ENCODE measurements around the gene PODXL. TPM values are rescaled to one million over a fixed set of nuclear protein-coding genes. Genes with fewer than 3 reads are reported as not detected.

The PODXL gene
- total RNA-seq, 1 experiment from 2014 or later: 37.5 TPM

GRCh38 chr7:131527456-131527855 is 29.0 kb downstream of the PODXL start:
- DNase-seq (ENCODE audit: low read depth, low spot score) (no peak), ATAC-seq (no peak)
- CTCF ChIA-PET: no interaction called here
- no peaks in the 10 kb centered on the region for H3K9me3 ChIP-seq (ENCODE audit: control insufficient read depth in 1 of 2, insufficient read depth in 1 of 2, low read depth in 1 of 2, low read length in 2 of 2)
- TF ChIP-seq ATF3 (IDR thresholded peaks at IDR 0.05) (no peak), CTCF (IDR thresholded peaks at IDR 0.05 in 2 of 3, conservative IDR thresholded peaks at IDR 0.05 in 1 of 3; ENCODE audit: borderline replicate concordance in 1 of 3, insufficient read depth in 1 of 3, low read depth in 2 of 3, low read length in 2 of 3) (no peak), FOSL1 (IDR thresholded peaks at IDR 0.05; ENCODE audit: low read depth) (no peak), POLR2AphosphoS5 (IDR thresholded peaks at IDR 0.05; ENCODE audit: low read depth, low read length) (no peak), RAD21 (IDR thresholded peaks at IDR 0.05; ENCODE audit: low read depth) (no peak), SRF (IDR thresholded peaks at IDR 0.05; ENCODE audit: low read depth) (no peak), YY1 (IDR thresholded peaks at IDR 0.05; ENCODE audit: extremely low read depth, insufficient replicate concordance, low read depth, low read length) (no peak)
- POLR2A ChIA-PET: interaction anchor here (0.8 kb wide), 1 partner anchor 11 kb away, joined by 3 read pairs; no protein-coding TSS in a partner anchor
- H3K4me2 ChIP-seq (ENCODE audit: low read length): no peak overlapping the region
- H3K9ac ChIP-seq (ENCODE audit: low read length): no peak overlapping the region
- no peak overlapping the region for H3K4me3 ChIP-seq (replicated peaks in 1 of 2; ENCODE audit: low read depth in 1 of 2, low read length in 2 of 2)
- RAD21 ChIA-PET (ENCODE audit: low non-redundant PET in 1 of 2, low total read pairs in 2 of 2, uncharacterized antibody in 2 of 2, unreplicated experiment in 2 of 2): no interaction called here
- no peaks in the 10 kb centered on the region for H4K20me1 ChIP-seq (ENCODE audit: insufficient read depth)
- no peak overlapping the region for H3K27ac ChIP-seq (ENCODE audit: low read depth, low read length)
- intact Hi-C loops (cut with micrococcal nuclease): no loop called here
- no peak overlapping the region for H2AFZ ChIP-seq (ENCODE audit: low read depth, low read length, poor library complexity, severe bottlenecking)
- H3K9me2 ChIP-seq (ENCODE audit: insufficient read depth): no peaks in the 10 kb centered on the region
- no TSS peak for BruUV-seq (replicated peaks)
- peaks cover 7 to 8% of the 10 kb centered on the region in 2 experiments; a peak in 2 of 4 replicates for H3K4me1 ChIP-seq (ENCODE audit: control insufficient read depth in 1 of 2, insufficient read depth in 2 of 2, low read length in 2 of 2)
- H3K79me2 ChIP-seq (ENCODE audit: insufficient read depth, low read length): peaks cover 3% of the 10 kb centered on the region; the same call in 1 of the 2 replicates
- H3K36me3 ChIP-seq (ENCODE audit: control insufficient read depth in 1 of 2, insufficient read depth in 2 of 2, low read length in 2 of 2): no peaks in the 10 kb centered on the region
- H3K27me3 ChIP-seq (ENCODE audit: insufficient read depth, low read length): no peaks in the 10 kb centered on the region

GRCh38 chr7:131525820-131526219 is 30.6 kb downstream of the PODXL start:
- DNase-seq (ENCODE audit: low read depth, low spot score): no peak
- CTCF ChIA-PET: interaction anchor here (1.3 kb wide), 1 partner anchor 21 kb away, joined by 3 read pairs; no protein-coding TSS in a partner anchor

More at GRCh38 chr7:131525820-131526219, 30.6 kb downstream of the PODXL start:
- intact Hi-C loops (cut with micrococcal nuclease): no loop called here
- ATAC-seq: no peak
- Histone ChIP-seq H3K27me3 (ENCODE audit: insufficient read depth, low read length) (no peaks in the 10 kb centered on the region), H2AFZ (ENCODE audit: low read depth, low read length, poor library complexity, severe bottlenecking) (no peak overlapping the region), H3K79me2 (ENCODE audit: insufficient read depth, low read length) (peaks cover 3% of the 10 kb centered on the region; the same call in 1 of the 2 replicates), H3K9ac (ENCODE audit: low read length) (no peak overlapping the region), H4K20me1 (ENCODE audit: insufficient read depth) (no peaks in the 10 kb centered on the region), H3K4me3 (replicated peaks in 1 of 2; ENCODE audit: low read depth in 1 of 2, low read length in 2 of 2) (no peak overlapping the region), H3K9me2 (ENCODE audit: insufficient read depth) (no peaks in the 10 kb centered on the region), H3K9me3 (ENCODE audit: control insufficient read depth in 1 of 2, insufficient read depth in 1 of 2, low read depth in 1 of 2, low read length in 2 of 2) (no peaks in the 10 kb centered on the region), H3K4me1 (ENCODE audit: control insufficient read depth in 1 of 2, insufficient read depth in 2 of 2, low read length in 2 of 2) (peaks cover 23% of the 10 kb centered on the region in 2 experiments), H3K36me3 (ENCODE audit: control insufficient read depth in 1 of 2, insufficient read depth in 2 of 2, low read length in 2 of 2) (no peaks in the 10 kb centered on the region), H3K27ac (ENCODE audit: low read depth, low read length) (no peak overlapping the region), H3K4me2 (ENCODE audit: low read length) (no peak overlapping the region)
- ChIA-PET POLR2A (interaction anchor here (0.8 to 1.2 kb wide), 2 partner anchors 9 to 21 kb away, joined by 3 read pairs; no protein-coding TSS in a partner anchor), RAD21 (ENCODE audit: low non-redundant PET in 1 of 2, low total read pairs in 2 of 2, uncharacterized antibody in 2 of 2, unreplicated experiment in 2 of 2) (no interaction called here)
- no TSS peak for BruUV-seq (replicated peaks)
- TF ChIP-seq POLR2AphosphoS5 (IDR thresholded peaks at IDR 0.05; ENCODE audit: low read depth, low read length) (no peak), ATF3 (IDR thresholded peaks at IDR 0.05) (no peak), SRF (IDR thresholded peaks at IDR 0.05; ENCODE audit: low read depth) (no peak), JUND (IDR thresholded peaks at IDR 0.05) (no peak), POLR2A (IDR thresholded peaks at IDR 0.05; ENCODE audit: borderline replicate concordance, extremely low read depth, insufficient read depth, insufficient read length) (no peak)

Measured in HCT116 (cell line).